Stimulated activated CD4-positive, alpha-beta T cell treated with anti-CD3 and anti-CD28 coated beads, Interleukin-1b, Interleukin-23, amount 100 ng/mL, for 4 hours (primary cell): Measurements from ENCODE around the gene ADGRL1.

Source experiments
- DNase-seq, 2 donors: peaks; one replicate each; pipeline ENCODE4 v3.0.0-alpha.2; 2020; ENCODE audit warnings: low read depth in 2 of 2

The ADGRL1 gene

DNA sequence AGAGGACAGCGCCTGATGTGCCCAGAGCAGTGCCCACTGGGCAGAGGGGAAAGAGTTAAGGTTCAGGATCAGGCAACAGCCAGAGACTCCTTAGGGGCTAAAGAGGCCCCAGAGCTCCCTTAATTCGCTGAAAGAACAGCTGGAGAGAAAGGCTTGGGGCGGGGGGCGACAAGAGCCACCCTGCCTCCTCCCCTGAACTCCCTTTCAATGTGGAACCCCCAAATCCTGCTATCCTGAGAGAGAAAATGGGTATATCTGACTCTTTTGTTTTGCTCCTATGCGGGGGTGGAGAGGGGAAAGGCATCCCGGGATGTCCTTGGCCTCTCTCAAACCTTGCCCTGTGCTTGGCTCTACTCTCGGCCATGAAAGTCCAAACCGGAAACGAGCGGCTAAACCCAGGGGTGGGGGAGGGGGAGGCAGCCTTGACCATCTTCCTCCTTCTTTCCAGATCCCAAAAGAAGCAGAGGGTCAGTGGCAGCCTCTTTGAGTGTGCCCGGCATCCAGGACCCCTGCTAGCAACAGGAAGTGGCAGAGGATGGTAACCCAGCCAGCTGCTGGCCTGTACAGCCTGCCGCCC lies 93.1 kb downstream of the ADGRL1 start:
- DNase-seq: no peak

- no peak for DNase-seq
These were observed 93.7 kb downstream of the ADGRL1 start for GRCh38 chr19:14112051-14112808.

GRCh38 chr19:14111486-14111885 lies 94.5 kb downstream of the ADGRL1 start:
- DNase-seq: no peak

DNA sequence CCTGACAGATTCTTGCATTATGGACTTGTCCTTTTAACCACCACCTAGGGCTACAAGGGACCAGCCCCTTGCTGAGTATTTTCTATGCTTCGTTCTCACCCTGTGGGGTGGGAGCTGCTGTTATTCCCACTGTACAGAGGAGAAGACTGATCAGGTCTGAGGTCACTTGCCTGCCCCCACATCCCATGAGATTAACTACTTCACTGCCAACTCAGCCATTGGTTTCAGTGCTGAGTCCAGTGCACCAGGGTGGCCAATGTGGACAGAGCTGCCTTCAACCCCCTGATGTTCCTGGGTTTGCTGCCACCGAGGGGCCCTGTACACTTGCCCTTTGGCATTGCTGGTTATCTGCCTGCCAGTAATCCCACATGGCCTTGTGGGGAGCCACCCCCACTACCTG lies 95.3 kb downstream of the ADGRL1 start:
- DNase-seq: no peak

- no peak for DNase-seq
These were observed 98.1 kb downstream of the ADGRL1 start for GRCh38 chr19:14107581-14108461.

- DNase-seq: no peak
These were observed 99.1 kb downstream of the ADGRL1 start for GRCh38 chr19:14106840-14107239.

GRCh38 chr19:14105680-14106079 lies 100.3 kb downstream of the ADGRL1 start:
- no peak for DNase-seq

GRCh38 chr19:14103310-14103709 lies 102.7 kb downstream of the ADGRL1 start:
- no peak for DNase-seq

DNA sequence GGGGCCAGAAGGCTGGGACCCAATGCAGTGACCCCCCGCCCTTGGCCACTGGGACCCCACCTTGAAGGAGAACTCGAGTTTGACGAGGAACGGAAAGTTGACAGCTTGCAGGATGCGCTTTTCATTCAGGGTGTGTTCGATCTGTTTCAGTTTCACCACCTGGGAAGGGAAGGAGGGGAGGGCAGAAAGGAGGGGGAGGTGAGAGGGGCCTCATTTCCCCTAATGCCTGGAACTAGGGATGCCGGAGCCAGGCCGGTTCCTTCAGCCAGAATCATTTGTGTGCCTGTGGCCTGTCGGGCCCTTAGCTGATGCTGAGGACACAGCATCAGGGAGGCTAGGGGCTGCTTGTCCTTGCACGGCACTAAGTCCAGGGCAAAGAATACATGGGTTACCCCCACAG lies 103.2 kb downstream of the ADGRL1 start:
- DNase-seq: no peak

DNA sequence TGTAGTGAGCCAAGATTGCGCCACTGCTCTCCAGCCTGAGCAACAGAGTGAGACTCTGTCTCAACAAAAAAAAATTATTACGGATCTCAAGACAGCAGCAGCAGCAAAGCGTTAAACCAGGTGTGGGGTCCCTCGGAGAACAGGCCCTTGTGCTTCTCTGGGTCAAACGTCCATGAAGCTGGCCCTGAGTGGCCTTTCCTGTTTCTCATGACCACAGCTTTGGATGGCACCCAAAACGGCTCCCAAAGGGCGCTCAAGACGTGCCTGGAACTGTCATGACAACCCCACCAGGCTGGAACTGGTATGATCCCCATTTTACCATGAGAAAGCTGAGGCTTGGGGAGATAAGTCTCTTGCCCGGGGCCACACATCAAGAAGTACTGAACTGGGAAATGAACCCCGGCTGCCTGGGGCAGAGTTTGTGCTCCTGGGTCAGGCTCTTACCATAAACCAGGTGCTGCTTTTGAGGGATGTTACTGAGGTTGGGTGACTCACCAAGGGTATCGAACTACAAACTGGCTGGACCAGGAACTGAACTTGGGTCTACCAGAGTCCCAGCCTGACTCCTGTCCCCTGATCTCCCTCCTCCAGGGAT lies 103.8 kb downstream of the ADGRL1 start:
- DNase-seq: no peak

- no peak for DNase-seq
These were observed 104.9 kb downstream of the ADGRL1 start for GRCh38 chr19:14101003-14101545.
